HG02884 (cell line): Measurements from ENCODE around the gene STK11.
A peak's percentile ranks its signal among the peaks of the same experiment; 100 is the strongest.

Experiments
- ATAC-seq: cut with Tn5 transposase; IDR thresholded peaks from one replicate; pipeline ENCODE4 v1.9.1; 2021; ENCODE audit warnings: mild to moderate bottlenecking, moderate library complexity; ENCODE audit not compliant: unreplicated experiment

STK11 gene

DNA sequence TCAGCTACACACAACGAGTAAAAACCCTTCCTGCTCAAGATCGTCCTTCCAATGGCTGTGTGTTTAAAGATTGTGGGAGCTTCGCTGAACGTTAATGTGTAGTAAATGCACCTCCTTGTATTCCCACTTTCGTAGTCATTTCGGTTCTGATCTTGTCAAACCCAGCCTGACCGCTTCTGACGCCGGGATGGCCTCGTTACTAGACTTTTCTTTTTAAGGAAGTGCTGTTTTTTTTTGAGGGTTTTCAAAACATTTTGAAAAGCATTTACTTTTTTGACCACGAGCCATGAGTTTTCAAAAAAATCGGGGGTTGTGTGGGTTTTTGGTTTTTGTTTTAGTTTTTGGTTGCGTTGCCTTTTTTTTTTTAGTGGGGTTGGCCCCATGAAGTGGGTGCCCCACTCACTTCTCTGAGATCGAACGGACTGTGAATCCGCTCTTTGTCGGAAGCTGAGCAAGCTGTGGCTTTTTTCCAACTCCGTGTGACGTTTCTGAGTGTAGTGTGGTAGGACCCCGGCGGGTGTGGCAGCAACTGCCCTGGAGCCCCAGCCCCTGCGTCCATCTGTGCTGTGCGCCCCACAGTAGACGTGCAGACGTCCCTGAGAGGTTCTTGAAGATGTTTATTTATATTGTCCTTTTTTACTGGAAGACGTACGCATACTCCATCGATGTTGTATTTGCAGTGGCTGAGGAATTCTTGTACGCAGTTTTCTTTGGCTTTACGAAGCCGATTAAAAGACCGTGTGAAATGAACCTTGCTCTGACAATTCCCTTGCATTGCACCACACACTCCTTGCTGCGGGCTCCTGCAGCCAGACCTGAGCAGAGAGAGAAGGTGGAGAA is 67.1 kb downstream of the STK11 start:
- ATAC-seq, result no peak

DNA sequence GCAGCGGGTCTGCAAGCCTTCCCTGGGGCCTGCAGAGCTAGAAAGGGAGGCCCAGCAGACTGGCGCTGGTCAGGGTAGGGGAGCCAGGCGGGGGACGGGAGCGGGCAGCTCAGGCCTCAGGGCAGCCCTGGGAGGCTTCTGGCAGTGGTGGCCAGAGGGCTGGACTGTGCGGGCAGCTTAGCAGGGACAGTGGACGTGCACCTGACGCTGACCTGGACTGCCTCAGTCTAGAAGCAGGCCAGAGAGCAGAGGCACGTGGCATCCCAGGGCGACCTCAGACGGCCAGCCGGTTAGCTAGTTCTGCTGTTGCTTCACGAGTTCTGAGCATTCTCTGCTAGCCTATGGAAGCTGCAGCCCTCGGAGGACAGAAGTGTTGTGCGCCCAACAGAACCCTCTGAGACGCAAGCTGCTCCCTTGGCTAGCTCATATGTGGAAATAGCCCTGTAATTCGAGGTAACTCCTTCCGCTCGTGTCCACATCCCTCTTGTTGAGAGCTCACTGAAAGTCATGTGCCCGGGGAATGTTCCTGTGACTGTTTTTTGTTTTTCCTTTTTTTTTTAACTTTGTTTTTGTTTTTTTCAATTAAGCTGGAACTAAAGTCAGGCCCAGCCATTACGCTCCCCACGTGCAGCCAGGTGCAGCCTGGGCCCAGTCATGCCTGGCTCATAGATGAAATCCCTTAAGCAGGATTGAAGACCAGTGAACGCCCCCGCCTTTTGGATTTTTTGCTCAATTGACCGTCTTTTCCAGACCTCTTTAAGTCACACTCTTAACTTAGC is 67.9 kb downstream of the STK11 start:
- no peak for ATAC-seq

GRCh38 chr19:1274081-1274851 is 68.7 kb downstream of the STK11 start:
- ATAC-seq, result no peak

DNA sequence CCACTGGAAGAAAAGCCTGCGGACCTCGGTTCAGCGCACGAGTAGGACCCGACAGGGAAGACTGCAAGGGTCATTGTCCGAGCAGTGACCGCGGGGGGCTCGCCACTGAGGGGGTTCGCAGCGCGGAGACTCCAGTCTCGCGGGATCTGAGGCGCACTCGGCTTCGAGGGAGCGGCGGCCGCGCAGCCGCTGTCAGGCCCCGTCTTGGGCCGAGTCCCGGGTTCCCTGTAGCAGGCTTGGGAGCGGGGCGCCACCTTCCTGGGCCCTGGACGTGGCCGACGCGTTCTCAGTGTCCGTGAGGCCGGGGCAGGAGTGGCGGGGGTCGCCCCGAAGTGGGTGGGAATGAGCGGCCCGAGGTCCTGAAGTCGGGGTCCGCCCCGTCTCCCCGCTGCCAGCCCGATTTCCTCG is 69.3 kb downstream of the STK11 start:
- no peak for ATAC-seq

DNA sequence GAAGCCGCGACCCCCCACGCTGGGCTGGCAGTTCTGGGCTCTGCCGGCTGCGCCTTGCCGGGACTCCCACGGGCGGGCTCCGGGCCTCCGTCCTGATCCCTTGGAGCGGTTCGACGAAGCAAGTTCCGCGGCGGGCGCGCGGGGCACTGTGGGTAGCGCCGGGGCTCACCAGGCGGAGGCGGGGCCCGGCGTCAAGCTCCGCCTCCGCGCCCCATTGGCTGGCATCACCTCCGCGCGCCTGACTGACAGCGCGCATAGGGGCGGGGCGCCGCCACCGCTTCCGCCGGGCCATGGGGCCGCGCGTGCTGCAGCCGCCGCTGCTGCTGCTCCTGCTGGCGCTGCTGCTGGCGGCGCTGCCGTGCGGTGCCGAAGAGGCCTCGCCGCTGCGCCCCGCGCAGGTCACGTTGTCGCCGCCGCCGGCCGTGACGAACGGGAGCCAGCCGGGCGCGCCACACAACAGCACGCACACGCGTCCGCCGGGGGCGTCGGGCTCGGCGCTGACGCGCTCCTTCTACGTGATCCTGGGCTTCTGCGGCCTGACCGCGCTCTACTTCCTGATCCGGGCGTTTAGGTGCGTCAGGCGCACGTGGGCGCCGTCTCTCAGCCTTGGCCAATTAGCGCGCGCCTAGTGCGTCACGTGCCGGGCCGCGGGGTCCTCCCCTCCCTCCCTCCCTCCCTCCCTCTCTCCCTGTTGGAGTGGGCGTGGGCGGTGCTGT is 69.8 kb downstream of the STK11 start, which contains the start of gene FAM174C:
FAM174C (plus strand) TSS at position 271 of the 716 bp plus-strand sequence; CDS start at position 291, 20 bp downstream.
- peak; percentile 58 for ATAC-seq

DNA sequence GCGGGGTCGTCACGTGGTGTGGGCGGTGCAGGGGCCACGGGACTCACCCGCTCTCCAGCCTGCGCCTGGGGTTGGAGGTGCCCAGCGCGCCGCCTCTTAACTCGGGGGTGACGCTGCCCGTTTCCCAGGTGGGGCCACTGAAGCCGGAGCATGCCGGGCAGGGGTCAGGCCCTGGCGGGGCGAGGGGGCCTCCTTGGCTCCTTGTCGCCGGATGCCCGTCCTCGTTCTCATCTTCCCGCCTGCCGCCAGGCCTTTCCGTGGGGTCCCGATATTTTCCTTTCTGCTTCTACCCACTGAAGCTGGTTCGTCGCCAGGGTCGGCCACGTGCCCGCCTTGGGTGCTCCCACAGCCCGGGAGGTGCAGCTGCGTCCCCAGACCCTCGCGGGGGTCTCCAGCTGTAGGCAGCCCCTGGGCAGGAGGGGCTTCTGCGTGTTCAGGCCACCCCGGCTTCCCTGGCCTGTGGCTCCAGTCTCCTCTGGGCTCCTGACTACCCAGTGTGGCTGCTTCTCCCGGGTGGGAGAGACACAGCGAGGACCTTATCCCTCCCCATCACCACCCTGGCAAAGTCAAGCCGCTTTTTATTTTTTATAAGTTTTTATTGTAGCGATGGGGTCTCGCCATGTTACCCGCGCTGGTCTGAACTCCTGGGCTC is 70.5 kb downstream of the STK11 start:
- no peak for ATAC-seq

- ATAC-seq, result no peak
Observed at GRCh38 chr19:1276628-1277022, 71.0 kb downstream of the STK11 start.

GRCh38 chr19:1277061-1277460 is 71.5 kb downstream of the STK11 start:
- no peak for ATAC-seq
